SK-N-SH (cell line): ENCODE results near the gene ROS1. TPM values are rescaled to one million over a fixed set of nuclear protein-coding genes. Genes with fewer than 3 reads are reported as not detected.
"Not testable (repeated sequence)": the region's sequence is repeated elsewhere in the genome, so short reads cannot be mapped to it uniquely, and the experiment has no call there.

ENCODE experiments used
- CTCF ChIA-PET: fragments of 300-600, 350-600 bp; formaldehyde crosslinking; extraction: SDS; loops from one replicate; lab custom pipeline; 2021; lab: Yijun Ruan, JAX
- POLR2A ChIA-PET: fragments of 350-600 bp; sonication (Branson Sonifier 250); formaldehyde crosslinking; extraction: SDS; loops from one replicate; lab custom pipeline; 2020; ENCODE audit warnings: antibody characterized with exemption, inconsistent platforms; lab: Yijun Ruan, JAX
- DNase-seq: peaks from one replicate; pipeline ENCODE4 v3.0.0; 2012
- H2AFZ ChIP-seq: fragments of 200-600 bp; sonication (generic); 2 replicates; pipeline ENCODE4 v1.8.1; 2016; ENCODE audit warnings: antibody characterized with exemption, mild to moderate bottlenecking, low read depth
- H3F3A ChIP-seq: fragments of 200-600 bp; sonication (generic); replicated peaks from 2 replicates; pipeline ENCODE3; 2016; ENCODE audit warnings: antibody characterized with exemption, mild to moderate bottlenecking; ENCODE audit not compliant: insufficient read depth
- H3K27ac ChIP-seq, 2 experiments: fragments of 200-500 bp in 1 of 2; fragments of 200-600 bp in 1 of 2; sonication (Bioruptor generic) in 1 of 2; sonication (generic), shearing (Covaris generic) in 1 of 2; 2 replicates each; pipeline versions ENCODE4 v1.5.1 to v1.6.1; 2014 to 2016; ENCODE audit warnings: low read depth in 2 of 2, inconsistent platforms in 1 of 2, low read length in 1 of 2, mild to moderate bottlenecking in 1 of 2, mixed read lengths in 1 of 2
- H3K27me3 ChIP-seq: fragments of 200-600 bp; sonication (generic), shearing (Covaris generic); 2 replicates; pipeline ENCODE4 v1.6.1; 2016; ENCODE audit warnings: mixed run types; ENCODE audit not compliant: insufficient read depth
- H3K36me3 ChIP-seq, 2 experiments: fragments of 200-500 bp in 1 of 2; fragments of 200-600 bp in 1 of 2; sonication (Bioruptor generic) in 1 of 2; sonication (generic) in 1 of 2; replicated peaks in 1 of 2; 2 replicates each; pipeline versions ENCODE3 to v1.5.1; 2014 to 2016; ENCODE audit warnings: low read length in 1 of 2, mild to moderate bottlenecking in 1 of 2; ENCODE audit not compliant: insufficient read depth in 2 of 2, control insufficient read depth in 1 of 2
- H3K4me1 ChIP-seq, 2 experiments: fragments of 200-500 bp in 1 of 2; fragments of 200-600 bp in 1 of 2; sonication (Bioruptor generic) in 1 of 2; sonication (generic), shearing (Covaris generic) in 1 of 2; 2 replicates each; pipeline versions ENCODE4 v1.5.1 to v1.6.1; 2014 to 2016; ENCODE audit warnings: low read depth in 1 of 2, low read length in 1 of 2, mixed run types in 1 of 2; ENCODE audit not compliant: insufficient read depth in 2 of 2, control insufficient read depth in 1 of 2
- H3K4me2 ChIP-seq: fragments of 200-600 bp; sonication (generic), shearing (Covaris generic); 2 replicates; pipeline ENCODE4 v1.6.1; 2017; ENCODE audit warnings: mixed run types
- H3K4me3 ChIP-seq, 2 experiments: fragments of 200-500 bp in 1 of 2; fragments of 200-600 bp in 1 of 2; sonication (Bioruptor generic) in 1 of 2; sonication (generic), shearing (Covaris generic) in 1 of 2; 2 replicates each; pipeline versions ENCODE4 v1.5.1 to v1.8.1; 2014 to 2016; ENCODE audit warnings: low read depth in 2 of 2, inconsistent platforms in 1 of 2, low read length in 1 of 2, mild to moderate bottlenecking in 1 of 2, mixed read lengths in 1 of 2, moderate library complexity in 1 of 2
- H3K79me2 ChIP-seq: fragments of 200-600 bp; sonication (generic); 2 replicates; pipeline ENCODE4 v1.8.1; 2017; ENCODE audit warnings: mild to moderate bottlenecking; ENCODE audit not compliant: insufficient read depth
- H3K9ac ChIP-seq: fragments of 200-600 bp; sonication (generic); 2 replicates; pipeline ENCODE4 v1.6.1; 2017; ENCODE audit warnings: mixed run types
- H3K9me2 ChIP-seq: fragments of 200-600 bp; sonication (generic); 2 replicates; pipeline ENCODE4 v1.6.1; 2017; ENCODE audit warnings: mixed run types
- H3K9me3 ChIP-seq: fragments of 200-600 bp; sonication (generic); 2 replicates; pipeline ENCODE4 v1.6.1; 2017; ENCODE audit warnings: mixed run types, mild to moderate bottlenecking, moderate library complexity
- H4K20me1 ChIP-seq: fragments of 200-600 bp; sonication (generic); 2 replicates; pipeline ENCODE4 v1.6.1; 2017; ENCODE audit warnings: mild to moderate bottlenecking, mixed run types; ENCODE audit not compliant: insufficient read depth
- ELF1 ChIP-seq: IDR thresholded peaks from 2 replicates; pipeline ENCODE4 v1.4.0; 2012
- POLR2AphosphoS5 ChIP-seq: IDR thresholded peaks from 2 replicates; pipeline ENCODE4 v1.6.1; 2012; ENCODE audit warnings: low read depth, low read length
- REST ChIP-seq: IDR thresholded peaks from 2 replicates; pipeline ENCODE4 v1.6.1; 2012; ENCODE audit warnings: mild to moderate bottlenecking, low read depth, low read length, moderate library complexity
- WGBS: methylation state at CpG from one replicate; pipeline ENCODE4 v1.1.6; 2017; ENCODE audit warnings: low lambda C conversion rate; 5-methylcytosine and 5-hydroxymethylcytosine counted together
- polyA plus RNA-seq, 3 experiments: library from polyadenylated mRNA; depleted of rRNA; stranded (reverse); fragments of >200 nt; gene quantifications; 2 replicates each; pipeline ENCODE4 v1.2.3, GENCODE V29; 2012
- small RNA-seq, 7 experiments: library from RNA; depleted of rRNA; stranded (forward); fragments of <200 nt; gene quantifications; one replicate each; pipeline ENCODE3, GENCODE V24; 2012

The ROS1 gene
- polyA plus RNA-seq, 1 of the 3 experiments (the other 2 are of a cell fraction), result 1.8 TPM

GRCh38 chr6:117253785-117254184, 172.0 kb downstream of the ROS1 start (continued):
- TF ChIP-seq REST (no peak), POLR2AphosphoS5 (no peak), ELF1 (no peak)
- TF ChIP-seq, all 33 proteins: peak for 0

GRCh38 chr6:117244979-117245378, 180.8 kb downstream of the ROS1 start:
- 38% methylated on average over 4 of the region's 20 CpGs for WGBS

GRCh38 chr6:117244571-117244970, 181.2 kb downstream of the ROS1 start:
- H3K4me2 ChIP-seq, H3K27ac ChIP-seq, CTCF ChIA-PET, H3K36me3 ChIP-seq, H3K4me3 ChIP-seq, H3K9ac ChIP-seq, H3K4me1 ChIP-seq, H3K27me3 ChIP-seq, H3K9me3 ChIP-seq, H3K9me2 ChIP-seq, H3K79me2 ChIP-seq, H4K20me1 ChIP-seq, H2AFZ ChIP-seq, POLR2A ChIA-PET, DNase-seq, H3F3A ChIP-seq: not testable (repeated sequence)
- 35% methylated on average over 12 of the region's 13 CpGs for WGBS

More at GRCh38 chr6:117244979-117245378, 180.8 kb downstream of the ROS1 start:
- POLR2A ChIA-PET, H3K27me3 ChIP-seq, H3K4me3 ChIP-seq, H3K9me3 ChIP-seq, H3K36me3 ChIP-seq, H3K9ac ChIP-seq, H3K4me1 ChIP-seq, H3F3A ChIP-seq, H3K27ac ChIP-seq, CTCF ChIA-PET, DNase-seq, H3K9me2 ChIP-seq, H3K79me2 ChIP-seq, H4K20me1 ChIP-seq, H3K4me2 ChIP-seq, H2AFZ ChIP-seq: not testable (repeated sequence)

Small RNA genes within 50 kb of the gene (small RNA-seq; reads per million reads assigned to genes)
- gene RN7SKP18 (0 reads per million in 7 experiments), gene RNU6-253P (0 to 1.1 (median 0) reads per million in 7 experiments)

Other genes starting within 250 kb of the ROS1 start
- gene VGLL2, start 160.4 kb downstream of the ROS1 start, polyA plus RNA-seq (2012; rRNA removed), result 0.02 TPM in 1 of 2 replicates, not detected in the other
- 82.2 and 91.5 TPM in 2 replicates for gene DCBLD1, start 56.7 kb upstream of the ROS1 start, polyA plus RNA-seq (2012; rRNA removed)
- 20.8 and 31.4 TPM in 2 replicates for gene GOPC, start 176.6 kb upstream of the ROS1 start, polyA plus RNA-seq (2012; rRNA removed)
- 8.9 and 9.1 TPM in 2 replicates for gene NUS1, start 249.5 kb upstream of the ROS1 start, polyA plus RNA-seq (2012; rRNA removed)